ENCODE results near the gene TBCE. TPM values are rescaled to one million over a fixed set of nuclear protein-coding genes. Genes with fewer than 3 reads are reported as not detected.

Gene TBCE
- total RNA-seq, 1 experiment from 2014 or later: 20.8 TPM

DNA sequence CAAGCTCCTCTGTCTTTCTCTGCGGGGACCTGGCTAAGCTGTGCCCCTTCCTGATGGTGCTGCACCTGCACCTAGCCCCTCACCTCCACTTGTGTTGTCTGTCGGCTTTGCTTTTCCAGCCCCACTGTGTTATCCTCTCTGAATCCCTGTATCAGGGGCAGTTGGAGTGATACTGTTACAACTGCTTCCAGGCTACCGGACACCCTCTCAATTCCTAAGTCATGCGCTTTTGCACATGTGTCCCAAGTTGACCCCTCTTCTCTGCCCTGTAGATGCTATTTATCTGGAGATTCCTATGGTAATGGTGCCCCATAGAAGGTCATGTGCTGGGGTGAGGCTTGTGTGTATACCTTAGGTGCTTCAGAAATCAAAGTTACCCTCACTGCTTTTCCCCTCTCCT lies 58.9 kb downstream of the TBCE start:
- BruUV-seq (replicated peaks): no TSS peak
- no peaks in the 10 kb centered on the region for H3K9me3 ChIP-seq (ENCODE audit: control insufficient read depth in 1 of 2, insufficient read depth in 1 of 2, low read depth in 1 of 2, low read length in 2 of 2)
- no peaks in the 10 kb centered on the region for H3K9me2 ChIP-seq (ENCODE audit: insufficient read depth)
- DNase-seq (ENCODE audit: low read depth, low spot score) (no peak), ATAC-seq (no peak)
- ChIA-PET POLR2A (no interaction called here), RAD21 (ENCODE audit: low non-redundant PET in 1 of 2, low total read pairs in 2 of 2, uncharacterized antibody in 2 of 2, unreplicated experiment in 2 of 2) (no interaction called here), CTCF (interaction anchor here (1.5 kb wide), 1 partner anchor 11 kb away, joined by 4 read pairs; no protein-coding TSS in a partner anchor)
- H3K27me3 ChIP-seq (ENCODE audit: insufficient read depth, low read length): no peaks in the 10 kb centered on the region
- intact Hi-C loops (cut with micrococcal nuclease): no loop called here
- no peaks in the 10 kb centered on the region for H3K36me3 ChIP-seq (ENCODE audit: control insufficient read depth in 1 of 2, insufficient read depth in 2 of 2, low read length in 2 of 2)
- TF ChIP-seq POLR2AphosphoS5 (IDR thresholded peaks at IDR 0.05; ENCODE audit: low read depth, low read length) (no peak), SRF (IDR thresholded peaks at IDR 0.05; ENCODE audit: low read depth) (no peak), YY1 (IDR thresholded peaks at IDR 0.05; ENCODE audit: extremely low read depth, insufficient replicate concordance, low read depth, low read length) (no peak), SIN3A (IDR thresholded peaks at IDR 0.05; ENCODE audit: low read depth) (no peak), EZH2 (IDR thresholded peaks at IDR 0.05) (no peak), EGR1 (IDR thresholded peaks at IDR 0.05; ENCODE audit: low read depth) (no peak)
- H3K9ac ChIP-seq (ENCODE audit: low read length): no peak overlapping the region
- peaks cover 20 to 23% of the 10 kb centered on the region in 2 experiments for H3K4me1 ChIP-seq (ENCODE audit: control insufficient read depth in 1 of 2, insufficient read depth in 2 of 2, low read length in 2 of 2)
- no peaks in the 10 kb centered on the region for H4K20me1 ChIP-seq (ENCODE audit: insufficient read depth)
- no peak overlapping the region for H2AFZ ChIP-seq (ENCODE audit: low read depth, low read length, poor library complexity, severe bottlenecking)
- no peak overlapping the region for H3K27ac ChIP-seq (ENCODE audit: low read depth, low read length)
- no peak overlapping the region for H3K4me3 ChIP-seq (replicated peaks in 1 of 2; ENCODE audit: low read depth in 1 of 2, low read length in 2 of 2)
- no peaks in the 10 kb centered on the region; the same call in 1 of the 2 replicates for H3K79me2 ChIP-seq (ENCODE audit: insufficient read depth, low read length)
- no peak overlapping the region for H3K4me2 ChIP-seq (ENCODE audit: low read length)

DNA sequence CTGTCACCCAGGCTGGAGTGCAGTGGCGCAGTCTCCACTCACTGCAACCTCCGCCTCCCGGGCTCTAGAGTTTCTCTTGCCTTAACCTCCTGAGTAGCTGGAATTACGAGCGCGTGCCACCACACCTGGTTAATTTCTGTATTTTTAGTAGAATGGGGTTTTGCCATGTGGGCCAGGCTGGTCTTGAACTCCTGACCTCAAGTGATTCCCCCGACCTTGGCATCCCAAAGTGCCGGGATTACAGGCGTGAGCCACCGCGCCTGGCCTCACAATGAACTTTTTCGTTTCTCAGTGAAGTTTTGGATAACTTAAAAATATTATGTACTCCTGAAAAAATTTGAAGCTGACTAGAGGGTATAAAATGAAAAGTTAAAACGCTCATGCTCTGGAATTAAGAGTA lies 59.5 kb downstream of the TBCE start:
- ATAC-seq (no peak), DNase-seq (ENCODE audit: low read depth, low spot score) (no peak)
- CTCF ChIA-PET: interaction anchor here (1.0 to 2.1 kb wide), 2 partner anchors 10 to 11 kb away, joined by 4 to 8 read pairs; no protein-coding TSS in a partner anchor
- H3K36me3 ChIP-seq (ENCODE audit: control insufficient read depth in 1 of 2, insufficient read depth in 2 of 2, low read length in 2 of 2): no peaks in the 10 kb centered on the region
- H3K9ac ChIP-seq (ENCODE audit: low read length): no peak overlapping the region
- TF ChIP-seq, protein P1, sequence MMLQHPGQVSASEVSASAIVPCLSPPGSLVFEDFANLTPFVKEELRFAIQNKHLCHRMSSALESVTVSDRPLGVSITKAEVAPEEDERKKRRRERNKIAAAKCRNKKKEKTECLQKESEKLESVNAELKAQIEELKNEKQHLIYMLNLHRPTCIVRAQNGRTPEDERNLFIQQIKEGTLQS (IDR thresholded peaks at IDR 0.05): no peak
- no peak for TF ChIP-seq POLR2A (IDR thresholded peaks at IDR 0.05; ENCODE audit: borderline replicate concordance, extremely low read depth, insufficient read depth, insufficient read length)
- TF ChIP-seq SP1 (IDR thresholded peaks at IDR 0.05; ENCODE audit: low read depth): no peak
- no peak for TF ChIP-seq JUND (IDR thresholded peaks at IDR 0.05)
- TF ChIP-seq ZBTB33 (IDR thresholded peaks at IDR 0.05; ENCODE audit: extremely low read depth, insufficient replicate concordance, low read length): no peak
- no peak for TF ChIP-seq YY1 (IDR thresholded peaks at IDR 0.05; ENCODE audit: extremely low read depth, insufficient replicate concordance, low read depth, low read length)
- TF ChIP-seq CBX3 (IDR thresholded peaks at IDR 0.05; ENCODE audit: low read depth): no peak
- no peak for TF ChIP-seq ELF1 (IDR thresholded peaks at IDR 0.05; ENCODE audit: borderline replicate concordance, low read depth)
- TF ChIP-seq CEBPB (IDR thresholded peaks at IDR 0.05; ENCODE audit: low read depth): no peak
- no peak for TF ChIP-seq SIN3A (IDR thresholded peaks at IDR 0.05; ENCODE audit: low read depth)
- H3K79me2 ChIP-seq (ENCODE audit: insufficient read depth, low read length): no peaks in the 10 kb centered on the region; the same call in 1 of the 2 replicates
- RAD21 ChIA-PET (ENCODE audit: low non-redundant PET in 1 of 2, low total read pairs in 2 of 2, uncharacterized antibody in 2 of 2, unreplicated experiment in 2 of 2): no interaction called here
- no peak overlapping the region for H3K4me3 ChIP-seq (replicated peaks in 1 of 2; ENCODE audit: low read depth in 1 of 2, low read length in 2 of 2)
- intact Hi-C loops (cut with micrococcal nuclease): no loop called here
- POLR2A ChIA-PET: no interaction called here
- peaks cover 20 to 23% of the 10 kb centered on the region in 2 experiments for H3K4me1 ChIP-seq (ENCODE audit: control insufficient read depth in 1 of 2, insufficient read depth in 2 of 2, low read length in 2 of 2)
- H3K9me2 ChIP-seq (ENCODE audit: insufficient read depth): no peaks in the 10 kb centered on the region
- no peaks in the 10 kb centered on the region for H4K20me1 ChIP-seq (ENCODE audit: insufficient read depth)
- H3K27me3 ChIP-seq (ENCODE audit: insufficient read depth, low read length): no peaks in the 10 kb centered on the region
- no peak overlapping the region for H3K4me2 ChIP-seq (ENCODE audit: low read length)
- no peaks in the 10 kb centered on the region for H3K9me3 ChIP-seq (ENCODE audit: control insufficient read depth in 1 of 2, insufficient read depth in 1 of 2, low read depth in 1 of 2, low read length in 2 of 2)
- no peak overlapping the region for H2AFZ ChIP-seq (ENCODE audit: low read depth, low read length, poor library complexity, severe bottlenecking)
- no peak overlapping the region for H3K27ac ChIP-seq (ENCODE audit: low read depth, low read length)
- no TSS peak for BruUV-seq (replicated peaks)

All from HCT116 (cell line).